NCI-H1417 treated with DMSO at 0.1 percent for 48 hours (cell line): ENCODE measurements around the gene TSHZ2.

Experiments used
- DNase-seq: peaks from one replicate; lab custom pipeline; 2025; lab: John Stamatoyannopoulos, UW

The TSHZ2 gene

GRCh38 chr20:52972190-52972937 lies at the start of gene TSHZ2:
Gene TSHZ2 (plus strand): TSS chr20:52972358. CDS start chr20:52973294, 936 bp downstream.
- no peak for DNase-seq

- no peak for DNase-seq
These were observed 49.7 kb upstream of the TSHZ2 start for GRCh38 chr20:52922436-52922835.

GRCh38 chr20:52923123-52923937 lies 48.8 kb upstream of the TSHZ2 start:
- no peak for DNase-seq

GRCh38 chr20:52924411-52925271 lies 47.5 kb upstream of the TSHZ2 start:
- no peak for DNase-seq

GRCh38 chr20:52926505-52926904 lies 45.7 kb upstream of the TSHZ2 start:
- no peak for DNase-seq

- no peak for DNase-seq
These were observed 38.3 kb upstream of the TSHZ2 start for GRCh38 chr20:52933867-52934266.

- DNase-seq = no peak
These were observed 35.5 kb upstream of the TSHZ2 start for GRCh38 chr20:52936351-52937340.

GRCh38 chr20:52937591-52938100 lies 34.5 kb upstream of the TSHZ2 start:
- DNase-seq = no peak

GRCh38 chr20:52939141-52939540 lies 33.0 kb upstream of the TSHZ2 start:
- DNase-seq = no peak

GRCh38 chr20:52941808-52942207 lies 30.4 kb upstream of the TSHZ2 start:
- DNase-seq = no peak

- DNase-seq = no peak
These were observed 28.8 kb upstream of the TSHZ2 start for GRCh38 chr20:52943185-52943841.

- no peak for DNase-seq
These were observed 26.9 kb upstream of the TSHZ2 start for GRCh38 chr20:52945268-52945667.

GRCh38 chr20:52945862-52946522 lies 26.2 kb upstream of the TSHZ2 start:
- DNase-seq = no peak

GRCh38 chr20:52948491-52948890 lies 23.7 kb upstream of the TSHZ2 start:
- DNase-seq = no peak

- DNase-seq = no peak
These were observed 19.1 kb upstream of the TSHZ2 start for GRCh38 chr20:52953020-52953419.

- no peak for DNase-seq
These were observed 17.3 kb upstream of the TSHZ2 start for GRCh38 chr20:52954849-52955248.

GRCh38 chr20:52958211-52958610 lies 13.9 kb upstream of the TSHZ2 start:
- no peak for DNase-seq

GRCh38 chr20:52959125-52959524 lies 13.0 kb upstream of the TSHZ2 start:
- peak; percentile 65 for DNase-seq

- no peak for DNase-seq
These were observed 10.0 kb upstream of the TSHZ2 start for GRCh38 chr20:52962183-52962582.

- DNase-seq = no peak
These were observed 9.0 kb upstream of the TSHZ2 start for GRCh38 chr20:52963131-52963530.
